ENCODE measurements around the gene MT3.

DNA sequence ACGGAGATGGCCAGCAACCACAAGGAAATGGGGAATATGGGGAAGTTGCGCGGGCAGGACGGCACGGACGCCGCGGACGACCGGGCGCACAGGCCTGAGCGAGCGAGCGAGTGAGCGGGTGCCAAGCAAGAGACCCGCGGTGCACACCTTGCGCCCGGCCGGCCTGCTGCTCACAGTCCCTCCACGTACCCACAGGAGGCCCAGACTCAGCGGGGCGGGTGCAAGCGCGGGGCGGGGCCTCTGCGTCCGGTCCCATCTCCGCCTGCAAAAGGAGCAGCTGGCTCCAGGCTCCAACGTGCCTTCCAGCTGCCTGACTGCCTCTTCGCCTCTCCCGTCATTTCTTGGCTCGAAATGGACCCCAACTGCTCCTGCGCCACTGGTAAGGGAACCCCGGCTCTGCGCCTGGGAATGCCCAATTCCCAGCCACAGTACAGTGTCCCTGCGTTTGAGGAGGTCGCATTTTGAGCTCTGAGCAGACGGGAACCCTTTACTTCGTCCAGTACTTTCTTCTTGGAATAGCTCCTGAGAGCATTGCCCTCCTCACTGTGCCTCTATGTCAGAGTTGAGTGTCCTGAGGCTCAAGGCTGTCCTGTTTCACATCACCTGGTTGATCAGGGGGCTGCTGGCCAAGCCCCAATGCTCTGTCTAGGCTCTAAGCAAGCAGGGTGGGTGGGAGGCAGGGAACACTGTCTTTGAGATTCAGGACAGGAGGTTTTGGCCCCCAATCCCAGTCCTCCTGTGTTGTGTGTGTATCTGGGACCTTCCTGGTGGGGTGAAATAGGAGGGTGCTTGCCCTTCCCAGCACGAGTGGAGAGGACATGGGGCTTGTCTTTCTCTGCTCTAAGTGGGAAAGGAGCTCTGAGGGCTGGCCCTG is 28.1 kb downstream of the MT3 start:
- TF ChIP-seq POLR2A (IDR thresholded peaks at IDR 0.05), result peak; percentile 48 to 49
- TF ChIP-seq, protein P1, sequence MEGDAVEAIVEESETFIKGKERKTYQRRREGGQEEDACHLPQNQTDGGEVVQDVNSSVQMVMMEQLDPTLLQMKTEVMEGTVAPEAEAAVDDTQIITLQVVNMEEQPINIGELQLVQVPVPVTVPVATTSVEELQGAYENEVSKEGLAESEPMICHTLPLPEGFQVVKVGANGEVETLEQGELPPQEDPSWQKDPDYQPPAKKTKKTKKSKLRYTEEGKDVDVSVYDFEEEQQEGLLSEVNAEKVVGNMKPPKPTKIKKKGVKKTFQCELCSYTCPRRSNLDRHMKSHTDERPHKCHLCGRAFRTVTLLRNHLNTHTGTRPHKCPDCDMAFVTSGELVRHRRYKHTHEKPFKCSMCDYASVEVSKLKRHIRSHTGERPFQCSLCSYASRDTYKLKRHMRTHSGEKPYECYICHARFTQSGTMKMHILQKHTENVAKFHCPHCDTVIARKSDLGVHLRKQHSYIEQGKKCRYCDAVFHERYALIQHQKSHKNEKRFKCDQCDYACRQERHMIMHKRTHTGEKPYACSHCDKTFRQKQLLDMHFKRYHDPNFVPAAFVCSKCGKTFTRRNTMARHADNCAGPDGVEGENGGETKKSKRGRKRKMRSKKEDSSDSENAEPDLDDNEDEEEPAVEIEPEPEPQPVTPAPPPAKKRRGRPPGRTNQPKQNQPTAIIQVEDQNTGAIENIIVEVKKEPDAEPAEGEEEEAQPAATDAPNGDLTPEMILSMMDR (IDR thresholded peaks at IDR 0.05 in 4 of 5, conservative IDR thresholded peaks at IDR 0.05 in 1 of 5), result peak in 2 of 5 experiments; percentile 15 to 29

All from gastrocnemius medialis (tissue), 4 donors.